Activated naive CD8-positive, alpha-beta T cell treated with anti-CD3 and anti-CD28 coated beads, Interleukin-2, amount 50 U/mL, for 24 hours (primary cell): Measurements from ENCODE around the gene NFIB.

Experiments used
- ATAC-seq: fragments of 150-1000 bp; cut with Tn5 transposase; one replicate; pipeline ENCODE4 v1.10.0; 2021
- DNase-seq: peaks from one replicate; pipeline ENCODE4 v3.0.0; 2021
- H3K27ac Mint-ChIP-seq: one replicate; pipeline ENCODE4 v1.8.0; 2021; ENCODE audit warnings: mild to moderate bottlenecking, mixed read lengths
- H3K27me3 Mint-ChIP-seq: one replicate; pipeline ENCODE4 v1.8.0; 2021; ENCODE audit warnings: mixed read lengths
- H3K36me3 Mint-ChIP-seq: one replicate; pipeline ENCODE4 v1.8.0; 2021; ENCODE audit warnings: low read depth, mixed read lengths
- H3K4me1 Mint-ChIP-seq: one replicate; pipeline ENCODE4 v1.8.0; 2021; ENCODE audit warnings: mixed read lengths
- H3K4me3 Mint-ChIP-seq: one replicate; pipeline ENCODE4 v1.8.0; 2021; ENCODE audit warnings: mild to moderate bottlenecking, moderate library complexity, mixed read lengths
- H3K9me3 Mint-ChIP-seq: one replicate; pipeline ENCODE4 v1.8.0; 2021; ENCODE audit warnings: mixed read lengths

NFIB gene

GRCh38 chr9:14272927-14273528 lies 40.9 kb downstream of the NFIB start:
- H3K36me3 Mint-ChIP-seq = no peaks in the 10 kb centered on the region
- peaks cover 5% of the 10 kb centered on the region for H3K9me3 Mint-ChIP-seq
- no peak for DNase-seq
- H3K4me1 Mint-ChIP-seq = peaks cover 1% of the 10 kb centered on the region
- no peak overlapping the region for H3K27ac Mint-ChIP-seq
- H3K27me3 Mint-ChIP-seq = peaks cover 23% of the 10 kb centered on the region
- H3K4me3 Mint-ChIP-seq = no peak overlapping the region
- no peak for ATAC-seq

- Mint-ChIP-seq H3K36me3 (no peaks in the 10 kb centered on the region), H3K27me3 (peaks cover 26% of the 10 kb centered on the region), H3K9me3 (peaks cover 7% of the 10 kb centered on the region), H3K4me3 (no peak overlapping the region), H3K27ac (no peak overlapping the region), H3K4me1 (peaks cover 1% of the 10 kb centered on the region)
- no peak for ATAC-seq
- no peak for DNase-seq
These were observed 42.8 kb downstream of the NFIB start for GRCh38 chr9:14271093-14271673.

DNA sequence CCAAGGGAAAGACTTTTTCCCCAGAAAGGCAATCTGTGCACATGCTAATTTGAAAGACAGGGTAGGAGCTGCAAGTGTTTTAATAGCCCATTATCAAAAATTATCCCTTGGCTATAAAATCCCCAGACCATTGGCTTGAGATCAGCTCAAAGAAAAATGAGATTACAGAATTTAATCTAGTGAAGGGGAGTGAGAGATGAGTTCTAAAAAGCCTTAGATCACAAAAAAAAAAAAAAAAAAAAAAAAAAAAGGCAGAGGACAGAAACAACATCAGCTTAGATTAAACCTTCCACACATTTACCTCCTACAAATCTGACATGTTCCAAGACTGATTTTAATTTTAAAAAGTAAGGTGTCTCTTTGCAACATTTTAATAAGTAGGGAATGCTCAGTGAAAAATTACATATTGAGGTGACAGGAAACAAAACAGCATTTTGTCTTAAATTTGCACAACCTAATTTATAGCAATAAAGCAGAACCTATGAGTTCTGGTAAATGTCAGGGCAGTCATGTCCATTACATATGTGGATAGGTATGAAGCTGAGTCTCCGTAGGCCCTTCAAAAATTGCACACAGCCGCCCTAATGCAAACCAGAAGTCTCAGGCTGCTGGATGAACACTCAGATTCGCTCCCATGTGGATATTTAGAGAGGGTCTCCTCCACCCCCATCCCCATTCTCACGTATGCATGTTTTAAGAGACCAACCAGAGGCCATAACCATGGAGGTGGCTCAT lies 43.4 kb downstream of the NFIB start:
- H3K4me1 Mint-ChIP-seq = peaks cover 1% of the 10 kb centered on the region
- H3K9me3 Mint-ChIP-seq = peaks cover 7% of the 10 kb centered on the region
- DNase-seq (no peak), ATAC-seq (no peak)
- no peaks in the 10 kb centered on the region for H3K36me3 Mint-ChIP-seq
- peaks cover 26% of the 10 kb centered on the region for H3K27me3 Mint-ChIP-seq
- no peak overlapping the region for H3K4me3 Mint-ChIP-seq
- H3K27ac Mint-ChIP-seq = no peak overlapping the region

DNA sequence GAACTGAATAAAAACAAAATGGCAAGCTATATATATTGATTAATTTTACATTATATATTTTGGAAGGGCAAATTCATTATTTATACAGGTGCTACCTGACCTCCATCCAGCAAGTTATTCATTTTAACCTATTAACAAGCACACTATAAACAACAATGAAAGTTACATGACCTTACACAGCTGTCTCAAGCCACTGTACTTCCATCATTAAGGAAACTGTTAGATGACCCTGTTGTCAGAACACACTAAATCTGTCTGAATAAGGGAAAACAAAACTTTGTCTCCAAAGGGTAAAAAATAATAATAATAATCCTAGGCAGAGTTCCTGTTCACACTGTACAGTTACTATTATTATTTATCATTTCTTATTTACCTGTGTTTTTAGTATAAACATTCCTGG lies 44.0 kb downstream of the NFIB start:
- Mint-ChIP-seq H3K36me3 (no peaks in the 10 kb centered on the region), H3K27ac (no peak overlapping the region), H3K4me3 (no peak overlapping the region), H3K9me3 (peaks cover 7% of the 10 kb centered on the region), H3K27me3 (peaks cover 22% of the 10 kb centered on the region), H3K4me1 (peaks cover 1% of the 10 kb centered on the region)
- ATAC-seq (no peak), DNase-seq (no peak)

- peaks cover 7% of the 10 kb centered on the region for H3K9me3 Mint-ChIP-seq
- H3K4me1 Mint-ChIP-seq = no peaks in the 10 kb centered on the region
- no peak overlapping the region for H3K4me3 Mint-ChIP-seq
- DNase-seq = no peak
- H3K27ac Mint-ChIP-seq = no peak overlapping the region
- peaks cover 8% of the 10 kb centered on the region for H3K27me3 Mint-ChIP-seq
- no peaks in the 10 kb centered on the region for H3K36me3 Mint-ChIP-seq
- ATAC-seq = no peak
These were observed 50.0 kb downstream of the NFIB start for GRCh38 chr9:14263707-14264483.

DNA sequence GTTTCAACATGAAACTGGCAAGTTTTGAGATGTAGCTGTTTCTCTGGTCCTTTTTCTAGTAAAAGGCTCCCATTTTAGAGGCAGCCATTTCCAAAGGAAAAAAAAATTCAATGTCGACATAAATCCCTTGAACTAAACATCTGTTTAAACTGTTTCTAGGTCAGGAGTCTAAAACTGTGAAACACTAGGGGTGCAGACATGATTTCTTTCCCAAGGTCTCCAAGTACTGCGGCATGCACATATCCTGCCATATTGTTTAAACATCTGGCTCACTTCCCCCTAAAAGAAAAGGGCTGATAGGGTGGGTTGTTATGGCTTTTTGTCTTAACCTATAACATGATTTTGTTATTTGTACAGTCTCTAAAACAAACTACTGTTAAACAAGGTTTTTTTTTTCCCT lies 51.1 kb downstream of the NFIB start:
- no peak overlapping the region for H3K27ac Mint-ChIP-seq

DNA sequence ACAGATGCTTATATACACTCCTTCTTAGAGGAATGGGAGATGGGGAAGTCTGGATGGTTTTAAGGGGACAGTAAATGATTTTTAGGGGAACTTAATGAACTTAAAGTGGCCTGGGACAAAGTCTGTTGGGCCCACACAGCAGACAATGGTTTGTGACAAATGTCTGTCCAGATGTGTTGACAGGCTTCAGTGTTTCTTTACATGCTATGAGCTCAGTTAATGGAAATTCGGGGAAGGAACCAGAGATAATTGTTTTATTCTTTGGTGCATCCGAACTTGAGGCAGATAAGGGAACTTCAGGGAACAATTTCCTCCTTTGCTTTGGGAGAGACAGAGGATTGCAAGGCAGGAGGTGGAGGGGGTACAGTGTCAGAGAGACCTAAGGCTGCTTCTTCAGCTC lies 52.3 kb downstream of the NFIB start:
- Mint-ChIP-seq H3K27ac (no peak overlapping the region), H3K9me3 (no peaks in the 10 kb centered on the region), H3K4me3 (no peak overlapping the region), H3K4me1 (no peaks in the 10 kb centered on the region), H3K36me3 (no peaks in the 10 kb centered on the region), H3K27me3 (peaks cover 4% of the 10 kb centered on the region)
- ATAC-seq = no peak
- no peak for DNase-seq

More for the DNA sequence above, 51.1 kb downstream of the NFIB start:
- Mint-ChIP-seq H3K9me3 (no peaks in the 10 kb centered on the region), H3K36me3 (no peaks in the 10 kb centered on the region), H3K4me1 (no peaks in the 10 kb centered on the region), H3K4me3 (no peak overlapping the region), H3K27me3 (peaks cover 6% of the 10 kb centered on the region)
- DNase-seq = no peak
- ATAC-seq = no peak

- ATAC-seq = no peak
- H3K4me1 Mint-ChIP-seq = no peaks in the 10 kb centered on the region
- no peak overlapping the region for H3K4me3 Mint-ChIP-seq
These were observed 53.8 kb downstream of the NFIB start for GRCh38 chr9:14260101-14260500.

DNA sequence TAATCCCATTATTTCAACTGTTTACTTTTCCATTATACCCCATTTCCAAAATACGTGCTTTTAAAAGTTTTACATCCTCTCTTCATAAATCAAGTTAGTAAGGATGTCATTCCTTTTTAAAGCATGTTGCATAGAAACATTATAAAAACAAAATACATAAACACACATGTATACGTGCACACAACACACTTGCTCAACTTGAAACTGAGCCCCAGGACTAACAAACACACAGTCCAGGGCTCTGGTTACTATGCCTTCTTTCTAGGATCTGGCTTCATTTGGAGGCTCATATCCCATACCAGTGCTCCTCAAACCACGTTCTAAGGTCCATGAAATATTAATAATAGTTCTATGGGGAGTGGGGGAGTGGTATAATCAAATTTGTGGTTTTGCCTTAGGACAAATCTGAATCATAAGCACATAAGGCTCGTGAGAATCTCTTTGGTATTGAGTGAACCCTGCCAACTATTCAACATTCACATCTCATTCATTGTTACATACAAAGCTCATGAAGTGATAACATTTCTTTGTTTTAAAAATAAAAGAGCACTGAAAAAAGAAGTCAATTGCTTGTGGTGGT lies 55.2 kb downstream of the NFIB start:
- Mint-ChIP-seq H3K4me3 (no peak overlapping the region), H3K27ac (no peak overlapping the region), H3K27me3 (no peaks in the 10 kb centered on the region), H3K9me3 (no peaks in the 10 kb centered on the region), H3K4me1 (no peaks in the 10 kb centered on the region), H3K36me3 (no peaks in the 10 kb centered on the region)
- ATAC-seq = no peak
- no peak for DNase-seq

More at GRCh38 chr9:14260101-14260500, 53.8 kb downstream of the NFIB start:
- no peak for DNase-seq
- Mint-ChIP-seq H3K27me3 (peaks cover 3% of the 10 kb centered on the region), H3K36me3 (no peaks in the 10 kb centered on the region), H3K9me3 (no peaks in the 10 kb centered on the region), H3K27ac (no peak overlapping the region)

GRCh38 chr9:14258156-14258555 lies 55.8 kb downstream of the NFIB start:
- Mint-ChIP-seq H3K27ac (no peak overlapping the region), H3K9me3 (no peaks in the 10 kb centered on the region), H3K4me3 (no peak overlapping the region), H3K4me1 (no peaks in the 10 kb centered on the region), H3K36me3 (no peaks in the 10 kb centered on the region), H3K27me3 (no peaks in the 10 kb centered on the region)
- no peak for DNase-seq
- no peak for ATAC-seq

DNA sequence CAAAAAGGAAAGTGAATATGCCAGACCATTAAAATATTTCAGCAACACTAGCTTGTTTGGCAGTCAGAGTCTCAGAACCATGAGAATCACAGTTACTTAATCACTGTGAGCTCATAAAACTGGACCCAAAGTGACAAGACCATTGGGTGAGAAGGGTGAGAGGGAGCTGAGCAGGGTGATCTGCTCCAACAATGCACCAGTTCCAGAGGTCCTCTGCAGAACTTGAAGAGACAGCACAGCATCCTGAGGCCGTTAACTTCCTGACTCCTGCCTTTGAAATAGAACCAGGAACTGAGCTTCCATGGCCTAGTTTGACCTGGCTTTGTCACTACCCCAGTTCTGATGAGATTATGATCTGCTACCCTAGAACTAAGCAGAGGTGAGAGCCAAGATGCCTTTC lies 57.4 kb downstream of the NFIB start:
- Mint-ChIP-seq H3K27me3 (no peaks in the 10 kb centered on the region), H3K4me3 (no peak overlapping the region), H3K27ac (no peak overlapping the region), H3K4me1 (no peaks in the 10 kb centered on the region), H3K9me3 (no peaks in the 10 kb centered on the region), H3K36me3 (no peaks in the 10 kb centered on the region)
- no peak for DNase-seq
- ATAC-seq = no peak

GRCh38 chr9:14251154-14252071 lies 62.5 kb downstream of the NFIB start:
- Mint-ChIP-seq H3K9me3 (no peaks in the 10 kb centered on the region), H3K27me3 (no peaks in the 10 kb centered on the region), H3K36me3 (no peaks in the 10 kb centered on the region), H3K27ac (no peak overlapping the region), H3K4me1 (no peaks in the 10 kb centered on the region), H3K4me3 (no peak overlapping the region)
- DNase-seq = no peak
- no peak for ATAC-seq

GRCh38 chr9:14250794-14251153 lies 63.2 kb downstream of the NFIB start:
- H3K27me3 Mint-ChIP-seq = no peaks in the 10 kb centered on the region
- H3K4me3 Mint-ChIP-seq = no peak overlapping the region
- no peak overlapping the region for H3K27ac Mint-ChIP-seq
- DNase-seq (no peak), ATAC-seq (no peak)
- H3K36me3 Mint-ChIP-seq = no peaks in the 10 kb centered on the region
- H3K9me3 Mint-ChIP-seq = no peaks in the 10 kb centered on the region
- no peaks in the 10 kb centered on the region for H3K4me1 Mint-ChIP-seq

DNA sequence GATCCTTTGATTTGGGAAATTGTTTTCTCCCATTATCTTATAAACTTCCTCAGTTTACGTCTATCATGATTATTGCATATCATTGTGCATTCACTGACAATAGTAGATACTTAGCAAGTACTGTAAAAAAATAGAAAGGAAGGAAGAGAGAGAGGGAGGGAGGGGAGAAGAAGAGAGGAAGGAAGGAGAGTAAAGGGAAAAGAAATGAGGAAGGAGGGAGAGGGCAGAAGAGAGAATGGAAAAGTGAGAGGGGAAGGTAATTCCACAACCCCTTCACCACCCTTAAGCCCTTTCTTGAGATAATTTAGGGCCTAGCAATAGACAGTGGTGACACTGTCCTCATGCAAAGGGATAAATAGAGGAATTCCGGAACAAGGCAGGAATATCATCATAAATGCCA lies 64.4 kb downstream of the NFIB start:
- no peaks in the 10 kb centered on the region for H3K27me3 Mint-ChIP-seq
- no peaks in the 10 kb centered on the region for H3K36me3 Mint-ChIP-seq
- no peak overlapping the region for H3K27ac Mint-ChIP-seq
- no peaks in the 10 kb centered on the region for H3K4me1 Mint-ChIP-seq
- no peaks in the 10 kb centered on the region for H3K9me3 Mint-ChIP-seq
- DNase-seq (no peak), ATAC-seq (no peak)
- no peak overlapping the region for H3K4me3 Mint-ChIP-seq
